Stimulated activated naive B cell treated with anti-CD40 and anti-IgM and Interleukin-4, amounts not matched to agents 10 μg/mL and 1 μg/mL and 100 μg/mL, for 72 hours (primary cell): ENCODE results near the gene ELK4.

Source experiments
- ATAC-seq, 2 donors: fragments of 150-1000 bp; cut with Tn5 transposase; replicated peaks; 2 replicates each; pipeline ENCODE4 v1.10.0; 2021; ENCODE audit warnings: moderate library complexity in 1 of 2
- DNase-seq: peaks from one replicate; pipeline ENCODE4 v3.0.0; 2021
- H3K27ac Mint-ChIP-seq: one replicate; pipeline ENCODE4 v1.8.0; 2022; ENCODE audit warnings: mild to moderate bottlenecking, mixed read lengths
- H3K27me3 Mint-ChIP-seq, 2 donors: one replicate each; pipeline ENCODE4 v1.8.0; 2022; ENCODE audit warnings: mixed read lengths in 2 of 2
- H3K36me3 Mint-ChIP-seq, 2 donors: one replicate each; pipeline ENCODE4 v1.8.0; 2022; ENCODE audit warnings: mixed read lengths in 2 of 2, mild to moderate bottlenecking in 1 of 2
- H3K4me1 Mint-ChIP-seq, 2 donors: one replicate each; pipeline ENCODE4 v1.8.0; 2022; ENCODE audit warnings: mixed read lengths in 2 of 2, mild to moderate bottlenecking in 1 of 2
- H3K4me3 Mint-ChIP-seq, 2 donors: one replicate each; pipeline ENCODE4 v1.8.0; 2022; ENCODE audit warnings: mild to moderate bottlenecking in 2 of 2, mixed read lengths in 2 of 2, moderate library complexity in 1 of 2
- H3K9me3 Mint-ChIP-seq, 2 donors: one replicate each; pipeline ENCODE4 v1.8.0; 2022; ENCODE audit warnings: mixed read lengths in 2 of 2, mild to moderate bottlenecking in 1 of 2

ELK4 gene

GRCh38 chr1:205630241-205630640 lies 1.6 kb downstream of the ELK4 start:
- DNase-seq (no peak), ATAC-seq (no peak)
- H3K27ac Mint-ChIP-seq: peak overlapping the region; percentile 97
- H3K4me3 Mint-ChIP-seq: peak overlapping the region; percentile 84 to 90
- peaks cover 12 to 14% of the 10 kb centered on the region in 2 donors for H3K36me3 Mint-ChIP-seq
- no peaks in the 10 kb centered on the region for H3K27me3 Mint-ChIP-seq
- H3K9me3 Mint-ChIP-seq: no peaks in the 10 kb centered on the region
- peaks cover 17 to 52% of the 10 kb centered on the region in 2 donors for H3K4me1 Mint-ChIP-seq

GRCh38 chr1:205629751-205630150 lies 2.1 kb downstream of the ELK4 start:
- H3K9me3 Mint-ChIP-seq: no peaks in the 10 kb centered on the region
- peak overlapping the region; percentile 97 for H3K27ac Mint-ChIP-seq
- H3K4me1 Mint-ChIP-seq: peaks cover 19 to 57% of the 10 kb centered on the region in 2 donors
- H3K36me3 Mint-ChIP-seq: peaks cover 16 to 18% of the 10 kb centered on the region in 2 donors
- H3K4me3 Mint-ChIP-seq: peak overlapping the region; percentile 84 to 90
- ATAC-seq (no peak), DNase-seq (no peak)
- H3K27me3 Mint-ChIP-seq: no peaks in the 10 kb centered on the region

DNA sequence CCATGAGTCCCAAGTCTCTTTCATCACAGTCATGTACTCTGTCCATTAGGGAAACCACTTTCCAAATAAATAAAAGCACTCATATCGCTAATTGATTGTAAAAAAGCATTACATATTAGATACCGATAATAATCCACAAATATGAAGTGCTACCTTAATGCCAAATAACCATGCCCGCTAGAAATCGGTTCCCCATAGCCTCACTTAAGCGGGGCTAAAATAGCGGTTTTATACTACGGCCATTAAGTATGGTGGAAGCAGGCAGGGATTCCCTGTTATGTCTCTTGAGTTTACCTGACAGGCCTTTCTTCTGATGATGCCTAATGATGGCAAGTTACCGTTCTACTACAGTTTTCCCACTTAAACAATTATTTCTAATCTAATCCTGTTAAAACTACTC lies 3.9 kb downstream of the ELK4 start:
- no peak overlapping the region for H3K4me3 Mint-ChIP-seq
- no peaks in the 10 kb centered on the region for H3K9me3 Mint-ChIP-seq
- no peaks in the 10 kb centered on the region for H3K27me3 Mint-ChIP-seq
- DNase-seq (no peak), ATAC-seq (no peak)
- H3K27ac Mint-ChIP-seq: peak overlapping the region; percentile 80
- H3K36me3 Mint-ChIP-seq: peaks cover 16 to 23% of the 10 kb centered on the region in 2 donors
- H3K4me1 Mint-ChIP-seq: peaks cover 21 to 58% of the 10 kb centered on the region in 2 donors

GRCh38 chr1:205626216-205626615 lies 5.6 kb downstream of the ELK4 start:
- DNase-seq (no peak), ATAC-seq (peak; percentile 23 to 28)
- Mint-ChIP-seq H3K9me3 (no peaks in the 10 kb centered on the region), H3K36me3 (peaks cover 17 to 30% of the 10 kb centered on the region in 2 donors), H3K4me1 (peaks cover 23 to 58% of the 10 kb centered on the region in 2 donors), H3K27me3 (no peaks in the 10 kb centered on the region), H3K4me3 (peak overlapping the region; percentile 39 to 66), H3K27ac (peak overlapping the region; percentile 42)

DNA sequence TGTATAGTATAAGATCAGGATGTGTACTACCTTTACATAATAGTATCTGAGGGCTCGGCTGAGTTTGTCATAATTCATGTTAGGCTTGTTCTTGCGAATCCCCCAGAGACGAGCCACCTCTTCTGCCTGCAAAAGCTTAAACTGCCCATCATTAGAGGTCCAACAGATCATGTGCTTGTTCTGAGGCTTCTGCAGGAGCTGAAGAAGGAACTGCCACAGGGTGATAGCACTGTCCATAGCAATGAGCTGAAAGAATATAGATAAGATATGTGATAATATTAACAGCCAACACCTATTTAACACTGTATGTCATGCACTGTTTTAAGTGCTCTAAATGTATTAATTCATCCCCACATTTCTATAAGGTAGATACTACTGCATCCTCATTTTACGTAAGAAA lies 8.2 kb downstream of the ELK4 start:
- Mint-ChIP-seq H3K36me3 (peaks cover 25 to 37% of the 10 kb centered on the region in 2 donors), H3K9me3 (no peaks in the 10 kb centered on the region), H3K27me3 (no peaks in the 10 kb centered on the region), H3K4me1 (peaks cover 26 to 44% of the 10 kb centered on the region in 2 donors), H3K4me3 (no peak overlapping the region), H3K27ac (peak overlapping the region; percentile 25)
- DNase-seq (no peak), ATAC-seq (no peak)

DNA sequence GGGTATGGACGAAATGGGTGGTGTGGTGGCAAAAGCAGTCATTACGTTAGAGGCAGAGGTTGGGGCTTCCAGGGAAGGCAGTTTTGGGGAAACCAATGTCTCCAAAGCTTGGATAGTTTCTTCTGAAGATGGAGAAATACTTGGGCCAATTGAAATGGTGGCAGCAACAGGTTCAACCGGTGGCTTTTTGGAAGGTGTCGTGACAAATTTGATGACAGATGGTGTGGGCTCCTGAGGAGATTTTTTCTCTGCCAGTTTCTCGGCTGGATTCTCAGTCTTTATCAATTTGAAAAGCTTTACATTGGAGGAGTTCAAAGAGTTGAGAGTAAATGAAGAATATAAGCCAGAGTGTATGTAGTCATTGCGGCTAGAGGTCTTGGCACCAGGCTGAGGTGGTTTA lies 11.5 kb downstream of the ELK4 start:
- H3K4me1 Mint-ChIP-seq: peaks cover 12 to 14% of the 10 kb centered on the region in 2 donors
- H3K27me3 Mint-ChIP-seq: no peaks in the 10 kb centered on the region
- H3K27ac Mint-ChIP-seq: no peak overlapping the region
- DNase-seq (no peak), ATAC-seq (no peak)
- peaks cover 21 to 45% of the 10 kb centered on the region in 2 donors for H3K36me3 Mint-ChIP-seq
- H3K4me3 Mint-ChIP-seq: no peak overlapping the region
- no peaks in the 10 kb centered on the region for H3K9me3 Mint-ChIP-seq

- Mint-ChIP-seq H3K4me3 (no peak overlapping the region), H3K9me3 (no peaks in the 10 kb centered on the region), H3K27ac (no peak overlapping the region), H3K36me3 (peaks cover 19 to 42% of the 10 kb centered on the region in 2 donors), H3K4me1 (peaks cover 5 to 16% of the 10 kb centered on the region in 2 donors), H3K27me3 (no peaks in the 10 kb centered on the region)
- ATAC-seq: no peak
- DNase-seq: no peak
Observed at GRCh38 chr1:205619376-205619775, 12.4 kb downstream of the ELK4 start.

DNA sequence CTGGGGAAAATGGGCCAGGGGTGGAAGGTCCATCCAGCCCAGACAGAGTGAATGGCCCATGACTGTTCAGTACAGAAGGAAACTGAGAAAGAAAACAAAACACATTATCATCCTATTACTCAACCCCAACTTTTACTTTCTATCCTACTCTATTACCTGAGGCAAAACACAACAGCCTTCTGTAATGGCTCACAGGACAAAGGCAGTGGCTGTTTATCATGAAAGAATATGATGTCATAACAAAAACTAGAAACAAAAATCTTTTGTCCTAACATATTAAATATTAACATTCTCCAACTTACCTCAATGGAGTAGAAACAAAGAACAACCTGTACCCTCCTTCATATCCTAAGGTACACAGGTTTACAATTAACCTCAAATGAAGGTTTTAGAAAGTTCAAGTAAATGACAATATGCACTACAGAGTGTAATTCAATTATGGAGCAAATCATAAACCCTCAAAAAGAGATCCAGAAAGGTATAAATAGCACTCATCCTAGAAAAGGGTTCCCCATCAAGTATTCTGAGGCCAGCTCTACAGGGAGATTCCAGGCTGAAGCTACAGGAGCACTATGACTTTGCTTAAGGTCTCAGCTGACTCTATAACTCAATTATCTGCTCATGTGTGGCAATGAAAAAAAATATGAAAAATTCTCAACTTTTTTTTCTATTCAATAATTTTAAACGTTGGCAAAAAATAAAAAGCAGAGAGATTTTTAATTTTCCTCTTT lies 15.1 kb downstream of the ELK4 start:
- Mint-ChIP-seq H3K9me3 (no peaks in the 10 kb centered on the region), H3K27ac (no peak overlapping the region), H3K4me1 (peaks cover 11 to 12% of the 10 kb centered on the region in 2 donors), H3K4me3 (no peak overlapping the region), H3K27me3 (no peaks in the 10 kb centered on the region), H3K36me3 (peaks cover 20 to 41% of the 10 kb centered on the region in 2 donors)
- no peak for ATAC-seq
- no peak for DNase-seq

GRCh38 chr1:205615789-205616188 lies 16.0 kb downstream of the ELK4 start:
- Mint-ChIP-seq H3K36me3 (peaks cover 22 to 47% of the 10 kb centered on the region in 2 donors), H3K9me3 (no peaks in the 10 kb centered on the region), H3K4me3 (no peak overlapping the region), H3K27ac (no peak overlapping the region), H3K27me3 (no peaks in the 10 kb centered on the region), H3K4me1 (peaks cover 16 to 17% of the 10 kb centered on the region in 2 donors)
- DNase-seq (no peak), ATAC-seq (no peak)

DNA sequence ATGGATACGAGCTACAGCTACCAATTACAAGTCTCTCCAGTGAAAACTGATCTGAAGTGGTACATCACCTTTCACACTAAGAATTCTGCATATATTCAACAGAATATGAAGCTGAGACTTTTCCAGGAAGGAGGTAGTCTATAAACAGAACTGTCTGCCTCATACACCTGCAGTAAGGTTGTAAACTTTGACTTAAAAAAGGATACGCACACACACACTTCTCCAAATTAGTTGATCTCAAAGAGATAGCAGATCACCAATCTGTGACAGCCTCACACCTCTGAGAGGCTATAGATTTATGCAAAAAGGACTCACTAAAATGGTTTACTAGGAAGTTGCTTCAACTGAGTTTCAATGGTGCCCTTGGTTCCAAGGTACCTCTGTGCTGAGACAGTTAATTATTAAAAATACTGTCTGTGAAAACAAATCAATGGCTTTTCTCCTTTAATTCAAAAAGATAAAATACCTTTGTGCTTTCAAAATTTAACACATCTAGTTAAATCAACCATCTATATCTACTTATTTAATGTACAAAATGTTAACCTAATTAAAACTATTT lies 17.9 kb downstream of the ELK4 start:
- no peak for ATAC-seq
- H3K9me3 Mint-ChIP-seq: no peaks in the 10 kb centered on the region
- H3K4me1 Mint-ChIP-seq: peaks cover 10 to 25% of the 10 kb centered on the region in 2 donors
- no peaks in the 10 kb centered on the region for H3K27me3 Mint-ChIP-seq
- no peak overlapping the region for H3K27ac Mint-ChIP-seq
- H3K4me3 Mint-ChIP-seq: no peak overlapping the region
- no peak for DNase-seq
- H3K36me3 Mint-ChIP-seq: peaks cover 14 to 44% of the 10 kb centered on the region in 2 donors

DNA sequence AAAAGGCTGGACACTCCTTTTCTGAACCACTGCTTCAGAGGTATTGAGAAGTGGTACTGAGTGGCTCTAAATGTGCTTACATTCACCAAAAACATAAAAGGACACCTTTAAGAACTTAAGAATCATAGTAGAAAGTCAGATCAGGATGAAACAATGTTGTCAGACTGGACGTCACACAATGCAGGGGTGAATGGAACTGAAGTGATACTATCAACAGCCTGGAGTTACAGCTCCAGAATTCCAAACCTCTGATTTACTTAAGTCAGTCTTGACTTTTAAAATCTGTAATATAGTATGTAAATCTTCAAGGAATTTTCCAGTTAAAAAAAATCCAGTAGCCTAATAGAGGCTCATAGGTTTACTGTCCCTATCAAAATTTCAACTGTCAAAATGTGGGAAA lies 19.3 kb downstream of the ELK4 start:
- H3K9me3 Mint-ChIP-seq: no peaks in the 10 kb centered on the region
- peaks cover 15 to 45% of the 10 kb centered on the region in 2 donors for H3K36me3 Mint-ChIP-seq
- peaks cover 10 to 25% of the 10 kb centered on the region in 2 donors for H3K4me1 Mint-ChIP-seq
- no peak overlapping the region for H3K4me3 Mint-ChIP-seq
- H3K27ac Mint-ChIP-seq: no peak overlapping the region
- ATAC-seq: no peak
- no peak for DNase-seq
- no peaks in the 10 kb centered on the region for H3K27me3 Mint-ChIP-seq

DNA sequence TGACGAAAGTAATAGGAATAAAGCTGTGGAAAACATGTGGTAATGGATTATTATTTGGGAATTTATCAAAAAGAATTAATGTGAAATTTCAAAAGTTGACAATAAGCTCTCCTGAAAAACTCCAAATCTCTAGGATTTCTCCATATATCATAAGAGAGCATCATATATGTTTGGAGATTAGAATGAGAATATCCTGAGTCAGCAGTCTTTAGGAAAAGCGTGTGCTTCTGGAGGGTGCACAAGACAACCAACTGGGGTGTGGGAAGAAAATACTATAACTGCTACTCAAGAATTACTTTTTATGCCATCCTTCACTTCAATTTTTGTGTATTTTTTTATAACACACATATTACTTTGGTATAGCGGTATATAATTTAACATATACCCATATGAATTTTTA lies 19.7 kb downstream of the ELK4 start:
- Mint-ChIP-seq H3K4me3 (no peak overlapping the region), H3K27ac (no peak overlapping the region), H3K9me3 (no peaks in the 10 kb centered on the region), H3K4me1 (peaks cover 10 to 25% of the 10 kb centered on the region in 2 donors), H3K27me3 (no peaks in the 10 kb centered on the region), H3K36me3 (peaks cover 17 to 45% of the 10 kb centered on the region in 2 donors)
- DNase-seq (no peak), ATAC-seq (no peak)

DNA sequence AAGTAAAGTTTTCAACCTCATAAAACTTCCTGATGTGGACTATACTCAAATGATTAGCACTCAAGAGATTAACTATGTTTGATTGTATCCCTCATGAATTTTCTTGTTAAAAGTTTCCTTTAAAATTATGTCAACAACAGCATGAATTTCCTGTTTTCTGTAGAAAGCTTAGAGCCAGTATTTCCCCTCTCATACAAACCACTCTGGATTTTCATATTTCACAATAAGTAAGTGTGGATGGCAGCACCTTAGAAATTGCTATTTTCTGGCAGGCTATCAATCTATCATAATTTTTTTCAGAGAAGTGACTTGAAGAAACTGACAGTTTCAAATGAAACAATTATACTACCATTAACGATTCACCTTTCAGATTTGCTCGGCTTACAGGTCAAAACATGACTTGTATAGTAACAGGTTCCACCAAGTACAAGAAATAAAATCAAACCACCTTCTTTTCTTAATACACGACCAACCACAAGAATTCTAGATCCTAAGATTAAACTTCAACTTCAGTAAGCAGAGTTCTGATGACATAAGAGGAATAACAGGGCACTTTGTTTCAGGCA lies 20.8 kb downstream of the ELK4 start:
- DNase-seq: no peak
- no peak overlapping the region for H3K27ac Mint-ChIP-seq
- H3K36me3 Mint-ChIP-seq: peaks cover 21 to 40% of the 10 kb centered on the region in 2 donors
- peaks cover 10 to 25% of the 10 kb centered on the region in 2 donors for H3K4me1 Mint-ChIP-seq
- ATAC-seq: no peak
- H3K27me3 Mint-ChIP-seq: no peaks in the 10 kb centered on the region
- H3K4me3 Mint-ChIP-seq: no peak overlapping the region
- H3K9me3 Mint-ChIP-seq: no peaks in the 10 kb centered on the region

DNA sequence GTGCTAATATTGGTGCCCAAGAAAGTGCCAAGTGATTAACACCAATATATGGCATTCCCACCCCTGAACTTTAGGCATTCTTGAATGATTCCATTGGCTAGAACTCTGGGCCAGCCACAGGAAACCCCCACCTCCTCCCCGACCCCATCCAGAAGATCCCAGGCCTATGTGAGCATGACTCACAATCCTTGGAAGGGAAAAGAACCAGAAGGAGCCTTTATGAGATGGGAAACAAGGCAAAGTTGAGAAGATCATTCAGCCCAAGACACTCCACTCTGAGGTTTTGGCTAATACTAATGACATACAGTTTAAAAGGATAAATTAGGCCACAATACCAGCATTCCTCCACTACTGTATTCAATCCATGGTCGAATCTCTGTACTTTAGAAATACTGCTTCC lies 21.8 kb downstream of the ELK4 start:
- H3K4me1 Mint-ChIP-seq: peaks cover 12 to 27% of the 10 kb centered on the region in 2 donors
- no peaks in the 10 kb centered on the region for H3K27me3 Mint-ChIP-seq
- no peak for ATAC-seq
- H3K36me3 Mint-ChIP-seq: peaks cover 16 to 35% of the 10 kb centered on the region in 2 donors
- H3K9me3 Mint-ChIP-seq: no peaks in the 10 kb centered on the region
- no peak overlapping the region for H3K4me3 Mint-ChIP-seq
- H3K27ac Mint-ChIP-seq: no peak overlapping the region
- no peak for DNase-seq
